ENCODE measurements around the gene KCTD13.
"Not testable (repeated sequence)": the region's sequence is repeated elsewhere in the genome, so short reads cannot be mapped to it uniquely, and the experiment has no call there.

KCTD13 gene

DNA sequence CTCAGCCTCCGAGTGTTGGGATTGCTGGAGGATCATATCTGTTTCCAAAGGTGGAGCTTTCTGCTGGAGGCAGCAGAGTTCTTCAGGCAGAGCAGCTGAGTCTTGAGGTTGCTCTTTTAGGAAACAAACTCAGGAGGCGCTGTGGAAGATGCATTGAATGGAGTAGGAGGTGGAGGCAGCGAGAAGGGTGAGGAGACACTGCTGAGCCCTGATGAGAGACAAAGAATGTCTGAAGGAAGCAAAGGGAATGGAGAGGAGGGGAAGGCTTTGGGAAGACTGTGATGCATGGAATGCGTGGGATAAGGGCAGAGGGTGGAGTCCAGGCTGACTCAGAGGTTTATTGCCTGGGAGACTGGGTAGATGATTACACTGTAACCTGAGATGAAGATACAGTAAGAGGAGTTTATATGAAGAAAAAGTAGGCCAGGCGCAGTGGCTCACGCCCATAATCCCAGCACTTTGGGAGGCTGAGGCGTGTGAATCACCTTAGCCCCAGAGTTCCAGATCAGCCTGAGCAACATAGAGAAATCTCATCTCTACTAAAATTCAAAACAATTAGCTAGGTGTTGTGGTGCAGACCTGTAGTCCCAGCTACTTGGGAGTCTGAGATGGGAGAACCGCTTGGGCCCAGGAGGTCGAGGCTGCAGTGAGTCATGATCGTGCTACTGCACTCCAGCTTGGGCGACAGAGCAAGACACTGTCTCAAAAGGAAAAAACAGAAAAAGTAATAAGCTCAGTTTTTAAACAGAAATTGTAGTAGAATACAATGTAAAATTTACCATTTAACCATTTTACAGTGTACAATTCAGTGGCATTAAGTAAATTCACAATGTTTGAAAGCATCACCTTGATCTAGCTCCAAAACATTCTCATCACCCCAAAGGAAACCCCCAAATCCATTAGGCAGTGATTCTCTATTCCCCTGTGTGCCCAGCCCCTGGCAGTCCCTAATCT is 18.1 kb upstream of the KCTD13 start:
- DNase-seq, result no peak

DNA sequence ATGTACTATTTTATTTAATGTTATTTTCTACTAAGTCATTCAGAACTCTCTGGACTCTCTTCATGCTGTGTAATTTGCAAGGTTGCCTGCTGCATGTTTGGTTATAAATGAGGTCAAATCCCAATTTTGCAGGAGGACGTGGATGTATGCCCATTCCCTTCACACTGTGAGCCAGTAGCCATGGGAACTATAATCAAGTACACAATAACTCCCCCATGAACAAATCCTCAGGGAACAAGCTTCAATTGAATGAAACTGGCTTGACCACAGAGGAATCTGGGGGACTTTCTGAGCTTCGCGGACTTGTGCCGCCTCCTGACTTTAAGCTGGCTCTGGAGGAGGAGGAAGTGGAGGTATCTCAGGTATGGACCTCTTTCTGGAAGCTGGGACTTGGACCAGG is 14.6 kb upstream of the KCTD13 start:
- no peak for DNase-seq

DNA sequence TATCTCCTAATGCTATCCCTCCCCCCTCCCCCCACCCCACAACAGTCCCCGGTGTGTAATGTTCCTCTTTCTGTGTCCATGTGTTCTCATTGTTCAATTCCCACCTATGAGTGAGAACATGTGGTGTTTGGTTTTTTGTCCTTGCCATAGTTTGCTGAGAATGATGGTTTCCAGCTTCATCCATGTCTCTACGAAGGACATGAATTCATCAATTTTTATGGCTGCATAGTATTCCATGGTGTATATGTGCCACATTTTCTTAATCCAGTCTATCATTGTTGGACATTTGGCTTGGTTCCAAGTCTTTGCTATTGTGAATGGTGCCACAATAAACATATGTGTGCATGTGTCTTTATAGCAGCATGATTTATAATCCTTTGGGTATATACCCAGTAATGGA is 5.7 kb upstream of the KCTD13 start:
- not testable (repeated sequence) for DNase-seq

DNA sequence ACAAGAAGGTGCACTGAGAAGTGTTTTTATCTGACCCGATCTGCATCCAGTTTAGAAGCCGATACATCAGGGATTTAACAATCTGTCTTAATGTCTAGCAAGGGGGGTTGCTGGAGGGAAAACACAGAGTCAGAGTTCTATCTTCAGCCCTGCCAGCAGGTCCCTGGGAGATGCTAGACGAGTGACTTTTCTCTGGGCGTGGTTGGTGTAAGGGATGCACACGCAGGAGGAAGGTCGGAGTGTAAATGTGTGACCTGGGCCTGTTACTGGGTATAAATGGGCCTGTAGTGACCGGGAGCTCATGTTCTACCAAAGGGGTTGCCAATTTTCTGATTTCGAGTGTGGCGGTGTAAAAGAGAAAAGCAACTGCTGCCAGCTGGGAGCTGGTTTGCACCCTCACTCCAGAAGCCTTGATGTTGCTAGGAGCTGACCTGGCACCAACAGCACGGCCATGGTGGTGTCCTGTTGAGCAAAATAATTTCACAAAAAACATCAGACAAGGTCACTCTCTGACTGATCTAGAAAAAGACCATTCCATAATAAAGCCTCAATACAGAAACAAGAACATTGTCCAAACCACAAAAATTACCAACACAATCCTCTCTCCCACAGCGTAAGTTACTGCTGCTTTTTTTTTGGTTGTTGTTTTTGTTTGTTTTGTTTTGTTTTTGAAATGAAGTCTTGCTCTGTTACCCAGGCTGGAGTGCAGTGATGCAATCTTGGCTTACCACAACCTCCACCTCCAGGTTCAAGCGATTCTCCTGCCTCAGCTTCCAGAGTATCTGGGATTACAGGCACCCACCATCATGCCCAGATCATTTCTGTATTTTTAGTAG is 1.3 kb upstream of the KCTD13 start:
- DNase-seq, result no peak

- no peak for DNase-seq
These were observed 656 bp upstream of the KCTD13 start for GRCh38 chr16:29926711-29927052.

GRCh38 chr16:29925105-29925756 is 795 bp downstream of the KCTD13 start:
- DNase-seq, result no peak

- DNase-seq, result no peak
These were observed 3.0 kb downstream of the KCTD13 start for GRCh38 chr16:29922986-29923501.

DNA sequence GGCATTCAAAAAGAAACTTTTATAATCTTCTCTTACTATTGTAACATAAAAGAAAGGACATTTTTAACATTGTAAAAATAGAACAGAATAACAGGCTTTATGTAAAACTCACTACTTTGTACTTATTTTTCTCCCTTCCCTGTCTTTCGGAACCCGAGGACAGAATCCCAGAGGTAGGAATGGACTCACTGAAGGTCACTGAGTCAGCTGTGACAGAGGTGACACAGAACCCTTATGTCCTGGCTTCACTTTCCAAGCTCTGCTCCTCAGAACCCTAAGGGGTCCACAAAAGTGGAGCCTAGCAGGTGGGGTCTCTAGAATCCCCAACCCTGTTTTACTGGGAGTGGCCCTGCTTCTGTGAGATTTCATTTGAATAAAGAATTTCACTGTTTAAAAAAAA is 3.7 kb downstream of the KCTD13 start:
- no peak for DNase-seq

DNA sequence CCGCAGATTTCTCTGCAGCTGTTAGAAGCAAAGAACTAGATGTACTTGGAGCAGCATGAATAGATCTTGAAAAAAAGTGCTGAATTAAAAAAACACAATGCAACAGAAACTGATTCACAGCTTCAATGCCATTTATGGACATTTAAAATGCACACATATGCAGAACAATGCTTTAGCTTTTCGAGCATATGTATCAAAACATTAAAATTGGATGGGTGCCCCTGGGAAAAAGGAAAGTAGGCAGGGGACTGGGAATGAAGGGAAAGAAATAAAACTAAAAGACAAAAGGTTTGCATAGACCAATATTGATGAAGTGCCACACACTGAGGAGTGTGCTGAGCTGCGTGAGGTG is 5.0 kb downstream of the KCTD13 start:
- DNase-seq, result no peak

DNA sequence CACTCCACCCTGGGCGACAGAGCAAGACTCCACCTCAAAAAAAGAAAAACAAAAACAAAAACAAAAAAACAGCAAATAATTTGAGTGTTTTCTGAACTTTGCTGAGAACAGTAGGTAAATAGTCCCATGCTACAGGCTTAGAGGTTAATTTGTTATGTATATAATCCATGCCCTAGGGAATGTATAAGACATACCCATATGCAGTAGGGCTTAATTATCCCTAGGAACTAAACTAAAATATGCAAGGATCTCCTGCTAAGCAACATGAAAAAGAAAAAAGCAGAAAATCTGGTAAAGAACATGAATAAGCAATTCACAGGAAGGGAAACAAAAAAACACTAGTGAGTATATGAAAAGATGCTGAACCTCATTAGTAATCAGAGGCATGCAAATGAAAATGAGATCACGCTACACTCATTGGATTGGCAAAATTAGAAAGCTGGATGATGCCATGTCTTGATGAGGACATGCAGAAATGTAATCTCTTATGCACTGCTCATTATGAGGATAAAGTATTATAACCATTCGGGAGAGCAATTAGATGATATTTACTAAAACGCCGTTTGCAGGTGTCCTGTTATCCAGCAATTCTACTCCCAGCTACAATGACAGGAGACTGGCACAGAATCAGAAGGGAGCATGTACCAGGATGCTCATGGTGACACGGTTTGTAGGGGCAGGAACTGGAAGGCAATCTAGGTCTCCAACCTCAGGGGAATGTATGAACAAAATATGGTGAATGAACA is 5.6 kb downstream of the KCTD13 start:
- DNase-seq, result no peak

DNA sequence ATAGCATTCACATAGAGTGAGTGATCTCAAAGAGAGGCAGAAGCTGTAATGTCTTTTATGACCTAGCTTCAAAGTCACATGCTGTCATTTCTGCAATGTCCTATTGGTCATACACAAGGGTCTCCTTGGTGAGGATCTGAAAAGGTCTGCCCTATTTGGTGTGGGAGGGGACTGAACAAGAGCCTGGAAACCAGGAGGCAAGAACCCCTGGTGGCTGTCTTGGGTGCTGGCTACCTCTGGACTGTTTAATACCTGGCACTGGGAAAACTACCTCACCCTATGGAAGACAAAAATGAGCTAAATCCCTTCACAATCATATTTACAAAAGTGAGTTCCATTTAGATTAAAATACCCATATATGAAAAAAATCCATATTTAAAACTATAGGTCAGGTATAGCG is 9.0 kb downstream of the KCTD13 start:
- no peak for DNase-seq

DNA sequence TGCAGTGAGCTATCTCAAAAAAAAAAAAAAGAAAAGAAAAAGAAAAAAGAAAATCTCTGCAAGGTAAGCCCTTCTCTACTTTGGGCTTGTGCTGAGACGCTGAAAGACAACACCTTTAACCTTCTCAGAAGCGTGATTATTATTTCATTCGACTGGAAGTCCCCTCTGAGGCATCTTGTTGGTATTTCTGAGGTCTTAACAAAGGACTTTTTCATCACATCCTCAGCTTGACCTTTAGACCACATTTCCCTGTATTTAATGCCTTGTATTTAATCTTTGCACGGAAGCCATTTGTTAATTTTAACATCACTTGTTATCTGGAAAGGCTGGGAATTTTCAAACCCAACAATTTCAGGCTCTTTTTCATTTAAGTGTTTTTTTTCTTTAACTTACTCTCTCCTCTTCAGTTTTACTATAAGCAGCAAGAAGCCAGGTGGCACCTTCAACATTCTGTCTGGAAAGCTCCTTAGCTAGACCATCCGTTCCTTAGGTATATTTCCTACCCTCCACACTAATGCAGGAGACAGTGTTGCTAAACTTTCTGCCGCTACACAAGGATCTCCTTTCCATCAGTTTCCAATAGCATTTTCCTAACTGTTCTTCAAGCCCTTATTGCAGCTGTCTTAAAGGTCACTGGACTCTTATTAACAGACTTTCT is 10.3 kb downstream of the KCTD13 start:
- DNase-seq, result no peak

DNA sequence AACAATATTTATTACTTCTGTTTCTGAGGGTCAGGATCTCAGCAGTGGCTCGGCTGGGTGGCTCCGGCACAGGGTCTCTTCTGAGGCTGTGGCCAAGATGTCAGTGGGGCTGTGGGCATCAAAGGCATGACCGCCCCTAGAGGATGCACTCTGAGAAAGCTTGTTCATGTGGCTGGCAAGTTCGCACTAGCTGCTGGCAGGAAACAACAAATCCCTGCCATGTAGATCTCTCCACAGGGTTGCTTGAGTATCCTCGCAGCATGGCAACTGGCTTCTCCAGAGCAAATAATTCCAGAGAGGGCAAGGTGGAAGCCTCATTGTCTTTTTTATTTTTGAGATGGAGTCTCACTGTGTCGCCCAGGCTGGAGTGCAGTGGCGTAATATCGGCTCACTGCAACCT is 12.5 kb downstream of the KCTD13 start:
- no peak for DNase-seq

- DNase-seq, result no peak
These were observed 13.9 kb downstream of the KCTD13 start for GRCh38 chr16:29912087-29912486.

- no peak for DNase-seq
These were observed 14.4 kb downstream of the KCTD13 start for GRCh38 chr16:29911676-29912010.

DNA sequence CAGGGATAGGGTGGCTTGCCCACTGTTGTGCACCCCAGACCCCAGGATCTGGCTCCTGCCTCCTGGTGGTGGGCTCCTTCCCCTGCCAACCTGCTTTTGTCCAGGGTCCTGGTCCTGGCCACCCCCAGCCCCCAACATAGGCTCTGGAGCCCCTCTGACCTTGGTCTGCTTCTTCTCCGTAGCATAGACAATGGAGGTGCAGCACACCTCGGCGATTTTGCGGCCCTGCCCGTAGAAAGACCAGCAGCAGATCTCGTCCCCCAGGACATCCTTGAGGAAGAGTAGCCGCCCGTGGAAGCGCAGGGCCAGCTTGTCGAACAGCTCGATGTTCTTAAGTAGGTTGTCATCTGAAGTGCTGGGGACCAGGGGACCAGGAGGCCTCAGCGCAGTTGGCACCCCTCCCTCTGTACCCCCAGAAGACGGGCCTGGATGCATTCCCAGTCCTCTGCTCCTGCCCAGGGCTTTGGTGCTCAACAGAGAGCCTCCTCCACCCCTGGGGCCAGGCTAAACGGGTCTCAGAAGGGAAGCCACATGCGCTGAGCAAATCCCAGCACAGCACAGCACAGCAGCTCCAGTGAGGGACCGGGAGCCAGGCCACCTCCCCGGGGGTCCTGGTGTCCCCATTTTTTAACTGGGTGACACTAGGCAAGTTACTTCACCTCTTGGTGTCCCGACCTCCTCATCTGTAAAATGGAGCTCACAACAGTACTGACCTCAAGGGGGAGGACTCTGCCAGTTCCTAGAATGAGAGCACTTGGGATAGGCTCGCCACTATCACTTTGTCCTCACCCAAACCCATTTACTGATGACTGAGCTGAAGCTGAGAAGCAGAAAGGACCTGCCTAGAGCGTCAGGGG is 15.0 kb downstream of the KCTD13 start:
- no peak for DNase-seq

GRCh38 chr16:29909851-29910250 is 16.2 kb downstream of the KCTD13 start:
- DNase-seq, result not testable (repeated sequence)

DNA sequence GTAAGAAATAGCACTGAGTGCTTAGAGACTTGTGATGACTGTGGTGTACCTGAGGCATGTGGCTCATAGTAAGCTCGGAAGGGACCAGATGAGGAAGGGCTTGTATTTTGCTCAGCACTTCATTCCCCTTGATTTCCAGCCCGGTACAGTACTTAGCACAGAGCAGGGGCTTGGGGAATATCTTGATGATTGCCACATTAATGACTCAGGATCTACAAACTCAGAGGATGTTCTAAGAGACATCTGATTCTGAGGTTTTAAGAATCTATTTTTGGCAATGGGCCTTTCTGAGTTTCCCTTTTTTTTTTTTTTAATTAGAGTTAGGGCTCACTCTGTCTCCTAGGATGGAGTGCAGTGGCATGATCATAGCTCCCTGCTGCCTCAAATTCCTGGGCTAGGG is 16.6 kb downstream of the KCTD13 start:
- DNase-seq, result peak in 1 of 2 donors; percentile 31

DNA sequence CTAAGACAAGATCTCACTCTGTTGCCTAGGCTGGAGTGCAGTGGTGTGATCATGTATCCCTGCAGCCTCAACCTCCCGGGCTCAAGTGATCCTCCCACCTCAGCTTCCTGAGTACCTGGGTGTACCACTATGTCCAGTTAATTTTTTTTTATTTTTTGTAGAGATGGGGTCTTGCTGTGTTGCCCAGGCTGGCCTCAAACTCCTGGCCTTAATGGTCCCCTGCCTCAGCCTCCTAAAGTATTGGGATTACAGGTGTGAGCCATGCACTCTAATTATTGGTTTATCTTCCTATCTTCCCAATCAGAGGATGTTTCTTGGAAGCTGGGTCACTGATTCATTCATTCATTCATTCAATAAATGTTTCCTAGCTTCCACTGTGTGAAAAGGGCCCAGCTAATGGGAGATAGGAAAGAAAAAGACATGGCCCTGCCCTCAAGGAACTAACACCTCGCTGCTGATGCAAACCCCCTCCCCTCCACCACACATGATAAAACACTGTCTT is 17.3 kb downstream of the KCTD13 start:
- DNase-seq, result no peak

GRCh38 chr16:29907973-29908372 is 18.1 kb downstream of the KCTD13 start:
- DNase-seq, result no peak
